ENCODE data around the gene RAPSN. TPM values are rescaled to one million over a fixed set of nuclear protein-coding genes. Genes with fewer than 3 reads are reported as not detected.

RAPSN gene
- 0.07 and 0.40 TPM in 2 replicates for total RNA-seq

GRCh38 chr11:47448566-47449427 lies at the start of gene RAPSN:
Gene RAPSN (minus strand): TSS chr11:47449136. CDS start chr11:47448964, 172 bp downstream.

GRCh38 chr11:47426062-47426956 lies 22.6 kb downstream of the RAPSN start, which contains the start of gene PSMC3:
Gene PSMC3 (minus strand): TSS chr11:47426439. CDS start chr11:47426279, 160 bp downstream.

GRCh38 chr11:47407746-47408590 lies 41.0 kb downstream of the RAPSN start, which contains the start of gene SLC39A13:
Gene SLC39A13 (plus strand): TSS chr11:47408590. CDS start chr11:47410095, 1,505 bp downstream.

Other genes starting within 250 kb of the RAPSN start
- 26.0 and 37.6 TPM in 2 replicates for gene DDB2, start 234.2 kb downstream of the RAPSN start, total RNA-seq
- 23.8 and 27.4 TPM in 2 replicates for gene ACP2, start 200.3 kb downstream of the RAPSN start, total RNA-seq
- 8.6 and 18.0 TPM in 2 replicates for gene NR1H3, start 191.1 kb downstream of the RAPSN start, total RNA-seq
- gene MADD, start 179.0 kb downstream of the RAPSN start, total RNA-seq, result 17.7 and 18.5 TPM in 2 replicates
- gene MYBPC3, start 96.4 kb downstream of the RAPSN start, total RNA-seq, result not detected in 2 replicates
- not detected in 2 replicates for gene SPI1, start 70.6 kb downstream of the RAPSN start, total RNA-seq
- gene SLC39A13, start 40.5 kb downstream of the RAPSN start, total RNA-seq, result 106 and 128 TPM in 2 replicates
- gene PSMC3, start 22.7 kb downstream of the RAPSN start, total RNA-seq, result 86.9 and 104 TPM in 2 replicates
- gene CELF1, start 104.0 kb upstream of the RAPSN start, total RNA-seq, result 95.1 and 97.9 TPM in 2 replicates
- gene PTPMT1, start 116.5 kb upstream of the RAPSN start, total RNA-seq, result 52.7 and 62.2 TPM in 2 replicates
- 18.4 and 21.8 TPM in 2 replicates for gene KBTBD4, start 129.8 kb upstream of the RAPSN start, total RNA-seq
- gene NDUFS3, start 129.9 kb upstream of the RAPSN start, total RNA-seq, result 37.5 and 41.7 TPM in 2 replicates
- gene FAM180B, start 137.5 kb upstream of the RAPSN start, total RNA-seq, result not detected in 2 replicates
- 0.07 and 0.17 TPM in 2 replicates for gene C1QTNF4, start 145.3 kb upstream of the RAPSN start, total RNA-seq
- gene MTCH2, start 193.4 kb upstream of the RAPSN start, total RNA-seq, result 63.1 and 79.9 TPM in 2 replicates

All from smooth muscle cell of the pulmonary artery (primary cell).